Caco-2 (cell line): ENCODE data around the gene TLE7. TPM values are rescaled to one million over a fixed set of nuclear protein-coding genes. Genes with fewer than 3 reads are reported as not detected.

Experiments
- BruUV-seq: library from RNA; stranded (reverse); fragments of 400-500 nt; replicated peaks from 2 replicates; lab custom pipeline; 2021; lab: Mats Ljungman, UMichigan
- CTCF ChIA-PET: fragments of 300-600 bp; sonication (Branson Sonifier 250); formaldehyde crosslinking; loops from one replicate; lab custom pipeline; 2022; ENCODE audit warnings: antibody characterized with exemption; lab: Charles Lee
- POLR2A ChIA-PET: fragments of 300-600 bp; sonication (Branson Sonifier 250); formaldehyde crosslinking; loops from one replicate; lab custom pipeline; 2022; ENCODE audit warnings: antibody characterized with exemption; lab: Charles Lee
- DNase-seq, 2 experiments: peaks; one replicate each; pipeline versions ENCODE4 v3.0.0 to v3.0.0-alpha.2; 2020 to 2022
- H3K27me3 ChIP-seq: replicated peaks from 2 replicates; pipeline ENCODE4 v1.6.0; 2011; ENCODE audit warnings: low read length; ENCODE audit not compliant: control insufficient read depth, insufficient read depth
- H3K36me3 ChIP-seq: 2 replicates; pipeline ENCODE4 v1.5.1; 2011; ENCODE audit warnings: low read length; ENCODE audit not compliant: control insufficient read depth, insufficient read depth
- H3K4me1 ChIP-seq: fragments of 250-450 bp; sonication (Bioruptor Pico); 2 replicates; pipeline ENCODE4 v1.5.1; 2020; ENCODE audit warnings: mild to moderate bottlenecking
- H3K4me3 ChIP-seq: 2 replicates; pipeline ENCODE4 v1.5.1; 2011; ENCODE audit warnings: low read depth, mild to moderate bottlenecking, control low read depth, low read length
- H3K9me3 ChIP-seq: fragments of 250-450 bp; sonication (Bioruptor Pico); 2 replicates; pipeline ENCODE4 v1.5.1; 2020; ENCODE audit warnings: mild to moderate bottlenecking, moderate library complexity
- H3K27ac Mint-ChIP-seq: one replicate; pipeline ENCODE4 v1.8.0; 2022; ENCODE audit warnings: mixed read lengths; ENCODE audit not compliant: unreplicated experiment
- H3K27me3 Mint-ChIP-seq: one replicate; pipeline ENCODE4 v1.8.0; 2022; ENCODE audit warnings: mixed read lengths; ENCODE audit not compliant: insufficient read depth, unreplicated experiment
- H3K36me3 Mint-ChIP-seq: one replicate; pipeline ENCODE4 v1.8.0; 2022; ENCODE audit warnings: mild to moderate bottlenecking, mixed read lengths; ENCODE audit not compliant: insufficient read depth, unreplicated experiment
- H3K4me1 Mint-ChIP-seq: one replicate; pipeline ENCODE4 v1.8.0; 2022; ENCODE audit warnings: low read depth, mixed read lengths; ENCODE audit not compliant: unreplicated experiment
- H3K4me3 Mint-ChIP-seq: one replicate; pipeline ENCODE4 v1.8.0; 2022; ENCODE audit warnings: mild to moderate bottlenecking, moderate library complexity, mixed read lengths; ENCODE audit not compliant: unreplicated experiment
- H3K9me3 Mint-ChIP-seq: one replicate; pipeline ENCODE4 v1.8.0; 2022; ENCODE audit warnings: mixed read lengths; ENCODE audit not compliant: unreplicated experiment
- CTCF ChIP-seq, 2 experiments: fragments of 200-600 bp in 1 of 2; IDR thresholded peaks; 1 replicate in 1 of 2; 2 replicates in 1 of 2; pipeline versions ENCODE4 v1.5.1 to v1.8.0; 2011 to 2022; ENCODE audit warnings: antibody characterized with exemption in 1 of 2, control low read depth in 1 of 2, inconsistent platforms in 1 of 2, low read depth in 1 of 2, low read length in 1 of 2, mild to moderate bottlenecking in 1 of 2, moderate library complexity in 1 of 2; ENCODE audit not compliant: insufficient read depth in 1 of 2, severe bottlenecking in 1 of 2, unreplicated experiment in 1 of 2
- intact Hi-C: fragments of 100-400 bp; cut with micrococcal nuclease; formaldehyde crosslinking; loops from one replicate; pipeline ENCODE4 v1.10.0; 2022; ENCODE audit not compliant: unreplicated experiment
- total RNA-seq: library from RNA; stranded (reverse); gene quantifications from 2 replicates; pipeline ENCODE4 v1.2.3, GENCODE V29; 2022

The TLE7 gene
- total RNA-seq, 1 experiment from 2014 or later = not detected

DNA sequence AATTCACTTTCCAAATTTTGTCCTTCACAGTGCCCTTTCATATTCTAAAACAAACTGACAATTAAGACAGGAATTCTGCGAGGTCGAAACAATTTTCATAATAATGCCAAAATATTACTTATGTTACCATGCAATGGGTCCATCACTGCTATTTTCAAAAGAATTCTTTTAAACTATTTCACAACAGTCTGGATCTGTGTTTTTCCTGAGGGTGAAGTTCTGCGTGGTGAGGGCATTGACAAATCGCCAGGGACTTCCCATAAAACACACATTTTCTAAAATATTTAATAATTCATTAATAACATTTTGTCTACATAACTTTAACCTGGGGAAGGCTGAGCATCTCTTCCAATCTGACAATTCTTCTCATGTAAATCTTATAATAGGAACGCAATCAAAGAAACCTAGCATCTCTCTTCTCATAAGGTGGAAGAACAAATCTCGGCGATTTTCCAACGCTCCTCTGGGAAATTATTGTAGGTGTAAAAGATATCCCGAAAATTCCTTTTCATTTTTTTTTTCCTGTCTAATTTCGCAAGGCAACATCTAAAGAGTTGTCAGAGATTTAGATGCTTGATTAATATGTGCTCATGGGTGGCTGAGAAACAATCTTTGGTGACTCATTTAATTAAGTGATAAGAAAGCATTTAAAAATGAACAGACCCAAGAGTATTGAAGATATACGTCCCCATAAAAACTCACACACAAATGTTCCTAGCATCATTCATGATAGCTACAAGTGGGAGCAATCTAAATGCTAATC lies 41.9 kb downstream of the TLE7 start:
- DNase-seq = no peak
- Mint-ChIP-seq H3K4me1 (no peaks in the 10 kb centered on the region), H3K4me3 (no peak overlapping the region), H3K27me3 (peaks cover 14% of the 10 kb centered on the region), H3K36me3 (no peaks in the 10 kb centered on the region), H3K27ac (no peak overlapping the region), H3K9me3 (no peaks in the 10 kb centered on the region)
- no peaks in the 10 kb centered on the region for H3K36me3 ChIP-seq
- TF ChIP-seq CTCF (IDR thresholded peaks at IDR 0.05; ENCODE audit: insufficient read depth in 1 of 2, low read depth in 1 of 2, low read length in 1 of 2, severe bottlenecking in 1 of 2, unreplicated experiment in 1 of 2) = no peak
- no peak overlapping the region for H3K4me3 ChIP-seq
- no TSS peak for BruUV-seq
- H3K27me3 ChIP-seq = no peaks in the 10 kb centered on the region
- CTCF ChIA-PET = no interaction called here
- H3K4me1 ChIP-seq = no peaks in the 10 kb centered on the region
- POLR2A ChIA-PET = no interaction called here
- intact Hi-C loops = no loop called here
- H3K9me3 ChIP-seq = peaks cover 6% of the 10 kb centered on the region

GRCh38 chr16:71396594-71396993 lies 45.3 kb downstream of the TLE7 start:
- BruUV-seq = no TSS peak
- intact Hi-C loops = no loop called here
- no peak for TF ChIP-seq CTCF (IDR thresholded peaks at IDR 0.05; ENCODE audit: insufficient read depth in 1 of 2, low read depth in 1 of 2, low read length in 1 of 2, severe bottlenecking in 1 of 2, unreplicated experiment in 1 of 2)
- Mint-ChIP-seq H3K27ac (no peak overlapping the region), H3K4me3 (no peak overlapping the region), H3K27me3 (peaks cover 28% of the 10 kb centered on the region), H3K4me1 (no peaks in the 10 kb centered on the region), H3K9me3 (no peaks in the 10 kb centered on the region), H3K36me3 (no peaks in the 10 kb centered on the region)
- no peaks in the 10 kb centered on the region for H3K36me3 ChIP-seq
- no peak for DNase-seq
- H3K4me1 ChIP-seq = no peaks in the 10 kb centered on the region
- no peak overlapping the region for H3K4me3 ChIP-seq
- ChIA-PET POLR2A (no interaction called here), CTCF (interaction anchor here (0.8 kb wide), 1 partner anchor 16 kb away, joined by 4 read pairs; no protein-coding TSS in a partner anchor)
- no peaks in the 10 kb centered on the region for H3K9me3 ChIP-seq
- 0 out of 2 replicates have a peak, but pooled peaks cover 1% of the 10 kb centered on the region for H3K27me3 ChIP-seq

DNA sequence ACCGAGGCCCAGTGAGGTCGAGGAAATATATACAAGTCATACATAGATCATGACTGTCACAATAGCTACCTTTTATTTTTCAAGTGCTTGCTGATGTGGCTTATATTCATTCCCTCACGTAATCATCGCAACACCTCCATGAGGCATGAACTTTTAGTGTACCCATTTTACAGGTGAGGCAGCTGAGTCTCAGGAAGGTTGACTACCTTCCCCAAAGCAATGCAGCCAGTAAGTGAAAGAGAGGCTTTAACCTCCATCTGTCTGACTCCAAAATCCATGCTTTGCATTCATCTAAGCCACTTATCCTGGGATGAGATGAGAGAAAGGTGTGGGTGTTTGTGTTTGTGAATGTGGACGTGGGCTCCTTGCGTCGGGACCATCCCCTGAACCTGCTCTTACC lies 52.5 kb downstream of the TLE7 start:
- CTCF ChIA-PET = no interaction called here
- H3K27me3 Mint-ChIP-seq = peaks cover 32% of the 10 kb centered on the region
- no peaks in the 10 kb centered on the region for H3K36me3 Mint-ChIP-seq
- intact Hi-C loops = no loop called here
- no peak overlapping the region for H3K4me3 ChIP-seq
- no peak for DNase-seq
- no peaks in the 10 kb centered on the region for H3K4me1 ChIP-seq
- no peak overlapping the region for H3K27ac Mint-ChIP-seq
- H3K4me1 Mint-ChIP-seq = no peaks in the 10 kb centered on the region
- no TSS peak for BruUV-seq
- H3K36me3 ChIP-seq = no peaks in the 10 kb centered on the region
- POLR2A ChIA-PET = no interaction called here
- H3K9me3 ChIP-seq = no peaks in the 10 kb centered on the region
- no peak overlapping the region for H3K4me3 Mint-ChIP-seq
- TF ChIP-seq CTCF (IDR thresholded peaks at IDR 0.05; ENCODE audit: insufficient read depth in 1 of 2, low read depth in 1 of 2, low read length in 1 of 2, severe bottlenecking in 1 of 2, unreplicated experiment in 1 of 2) = no peak
- H3K27me3 ChIP-seq = 0 out of 2 replicates have a peak, but pooled peaks cover 1% of the 10 kb centered on the region
- no peaks in the 10 kb centered on the region for H3K9me3 Mint-ChIP-seq
